ENCODE results near the gene UMODL1.
A peak's percentile ranks its signal among the peaks of the same experiment; 100 is the strongest.
"Not testable (repeated sequence)": the region's sequence is repeated elsewhere in the genome, so short reads cannot be mapped to it uniquely, and the experiment has no call there.

UMODL1 gene

DNA sequence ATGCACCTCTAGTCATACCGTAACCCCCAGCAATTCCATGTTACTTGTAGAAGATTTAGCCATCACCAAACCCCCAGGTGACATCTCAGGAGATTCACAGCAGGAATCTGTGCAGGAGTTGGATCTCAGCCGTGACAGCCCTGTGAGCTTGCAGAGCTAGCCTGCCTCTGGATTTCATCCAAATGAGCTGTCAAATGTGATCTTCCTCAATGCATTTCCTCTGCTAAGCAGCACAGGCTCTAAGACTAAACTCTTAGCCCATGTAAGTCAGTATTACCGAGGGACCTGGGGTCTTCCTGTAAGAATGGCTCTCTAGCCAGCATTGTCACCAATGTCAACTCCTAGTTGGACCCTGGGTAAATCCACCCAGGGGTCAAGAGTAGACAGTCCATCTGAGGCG, 41.7 kb downstream of the UMODL1 start:
- CTCF ChIA-PET: interaction anchor here (0.8 to 1.9 kb wide), 5 partner anchors 9 to 296 kb away, joined by 3 to 6 read pairs (median 5); no protein-coding TSS in a partner anchor

DNA sequence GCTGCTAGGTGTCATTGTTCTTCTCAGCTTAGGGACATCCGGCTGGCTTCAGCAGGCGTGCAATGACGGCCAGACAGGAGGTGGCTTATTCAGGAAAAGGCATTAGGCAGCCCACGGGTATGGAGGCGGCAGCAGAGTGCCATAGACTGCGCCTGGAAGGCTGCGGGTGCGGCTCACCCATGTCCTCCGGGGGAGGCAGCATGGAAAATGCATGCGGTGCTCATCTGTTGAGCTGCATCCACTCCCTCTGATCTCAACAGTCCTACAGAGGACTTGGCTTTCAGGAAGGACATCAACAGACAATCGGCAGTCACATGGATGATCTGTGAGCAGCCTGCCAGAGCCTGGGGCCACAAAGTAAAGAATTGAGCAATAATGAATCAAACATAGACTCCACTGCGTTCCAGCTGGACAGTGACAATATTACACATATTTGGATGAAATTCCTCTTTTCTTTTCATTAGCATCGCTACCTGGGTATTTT, 42.9 kb downstream of the UMODL1 start:
- no peak overlapping the region for H3K4me3 ChIP-seq (ENCODE audit: low read depth, low read length)
- CTCF ChIA-PET: interaction anchor here (0.6 to 1.8 kb wide), 8 partner anchors 12 to 503 kb away, joined by 3 to 5 read pairs (median 3); no protein-coding TSS in a partner anchor
- TF ChIP-seq, protein P1, sequence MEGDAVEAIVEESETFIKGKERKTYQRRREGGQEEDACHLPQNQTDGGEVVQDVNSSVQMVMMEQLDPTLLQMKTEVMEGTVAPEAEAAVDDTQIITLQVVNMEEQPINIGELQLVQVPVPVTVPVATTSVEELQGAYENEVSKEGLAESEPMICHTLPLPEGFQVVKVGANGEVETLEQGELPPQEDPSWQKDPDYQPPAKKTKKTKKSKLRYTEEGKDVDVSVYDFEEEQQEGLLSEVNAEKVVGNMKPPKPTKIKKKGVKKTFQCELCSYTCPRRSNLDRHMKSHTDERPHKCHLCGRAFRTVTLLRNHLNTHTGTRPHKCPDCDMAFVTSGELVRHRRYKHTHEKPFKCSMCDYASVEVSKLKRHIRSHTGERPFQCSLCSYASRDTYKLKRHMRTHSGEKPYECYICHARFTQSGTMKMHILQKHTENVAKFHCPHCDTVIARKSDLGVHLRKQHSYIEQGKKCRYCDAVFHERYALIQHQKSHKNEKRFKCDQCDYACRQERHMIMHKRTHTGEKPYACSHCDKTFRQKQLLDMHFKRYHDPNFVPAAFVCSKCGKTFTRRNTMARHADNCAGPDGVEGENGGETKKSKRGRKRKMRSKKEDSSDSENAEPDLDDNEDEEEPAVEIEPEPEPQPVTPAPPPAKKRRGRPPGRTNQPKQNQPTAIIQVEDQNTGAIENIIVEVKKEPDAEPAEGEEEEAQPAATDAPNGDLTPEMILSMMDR (IDR thresholded peaks at IDR 0.05; ENCODE audit: insufficient read depth, low read length, missing control alignments): no peak
- DNase-seq (ENCODE audit: low read depth, low spot score): no peak
- POLR2A ChIA-PET: no interaction called here

More for the DNA sequence above, 41.7 kb downstream of the UMODL1 start:
- POLR2A ChIA-PET: interaction anchor here (1.1 kb wide), 1 partner anchor 65 kb away, joined by 3 read pairs; no protein-coding TSS in a partner anchor
- DNase-seq (ENCODE audit: low read depth, low spot score): no peak
- TF ChIP-seq, protein P1 (IDR thresholded peaks at IDR 0.05; ENCODE audit: insufficient read depth, low read length, missing control alignments): no peak
- H3K4me3 ChIP-seq (ENCODE audit: low read depth, low read length): no peak overlapping the region

DNA sequence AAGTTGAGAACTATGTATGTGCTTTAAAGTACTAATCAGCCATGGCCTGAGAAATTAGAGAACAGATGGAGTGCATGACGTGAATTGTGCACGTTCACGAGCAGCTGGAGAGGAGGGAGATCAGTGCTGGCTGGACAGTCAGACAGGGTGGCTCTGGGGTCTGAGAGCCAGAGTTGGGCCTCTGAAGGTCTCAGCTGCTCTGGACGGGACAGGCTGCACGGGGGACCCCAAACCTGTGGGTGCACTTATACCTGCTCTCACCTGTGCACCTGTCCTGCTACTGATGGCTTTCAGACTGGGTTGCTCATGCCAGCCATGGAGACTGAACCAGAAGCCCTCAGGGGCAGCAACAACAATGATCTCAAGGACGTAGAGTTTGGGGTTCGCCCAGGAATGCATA, 43.5 kb downstream of the UMODL1 start:
- no peak overlapping the region for H3K4me3 ChIP-seq (ENCODE audit: low read depth, low read length)
- ChIA-PET POLR2A (no interaction called here), CTCF (interaction anchor here (0.6 to 1.8 kb wide), 7 partner anchors 114 to 504 kb away, joined by 3 to 5 read pairs (median 3); no protein-coding TSS in a partner anchor)
- TF ChIP-seq, protein P1 (IDR thresholded peaks at IDR 0.05; ENCODE audit: insufficient read depth, low read length, missing control alignments): no peak
- no peak for DNase-seq (ENCODE audit: low read depth, low spot score)

- ChIA-PET CTCF (interaction anchor here (1.1 to 7.7 kb wide), 10 partner anchors 7 to 832 kb away, joined by 3 to 55 read pairs (median 7); no protein-coding TSS in a partner anchor), POLR2A (no interaction called here)
- TF ChIP-seq, protein P1 (IDR thresholded peaks at IDR 0.05; ENCODE audit: insufficient read depth, low read length, missing control alignments): no peak
- no peak overlapping the region for H3K4me3 ChIP-seq (ENCODE audit: low read depth, low read length)
- DNase-seq (ENCODE audit: low read depth, low spot score): no peak
Observed at GRCh38 chr21:42115136-42115683, 44.1 kb downstream of the UMODL1 start.

GRCh38 chr21:42116551-42116950, 45.4 kb downstream of the UMODL1 start:
- CTCF ChIA-PET: interaction anchor here (0.9 to 7.7 kb wide), 38 partner anchors 9 to 833 kb away, joined by 3 to 55 read pairs (median 8); partner anchors contain the start of genes PRDM15 and ZBTB21
- POLR2A ChIA-PET; H3K4me3 ChIP-seq (ENCODE audit: low read depth, low read length); DNase-seq (ENCODE audit: low read depth, low spot score): not testable (repeated sequence)

DNA sequence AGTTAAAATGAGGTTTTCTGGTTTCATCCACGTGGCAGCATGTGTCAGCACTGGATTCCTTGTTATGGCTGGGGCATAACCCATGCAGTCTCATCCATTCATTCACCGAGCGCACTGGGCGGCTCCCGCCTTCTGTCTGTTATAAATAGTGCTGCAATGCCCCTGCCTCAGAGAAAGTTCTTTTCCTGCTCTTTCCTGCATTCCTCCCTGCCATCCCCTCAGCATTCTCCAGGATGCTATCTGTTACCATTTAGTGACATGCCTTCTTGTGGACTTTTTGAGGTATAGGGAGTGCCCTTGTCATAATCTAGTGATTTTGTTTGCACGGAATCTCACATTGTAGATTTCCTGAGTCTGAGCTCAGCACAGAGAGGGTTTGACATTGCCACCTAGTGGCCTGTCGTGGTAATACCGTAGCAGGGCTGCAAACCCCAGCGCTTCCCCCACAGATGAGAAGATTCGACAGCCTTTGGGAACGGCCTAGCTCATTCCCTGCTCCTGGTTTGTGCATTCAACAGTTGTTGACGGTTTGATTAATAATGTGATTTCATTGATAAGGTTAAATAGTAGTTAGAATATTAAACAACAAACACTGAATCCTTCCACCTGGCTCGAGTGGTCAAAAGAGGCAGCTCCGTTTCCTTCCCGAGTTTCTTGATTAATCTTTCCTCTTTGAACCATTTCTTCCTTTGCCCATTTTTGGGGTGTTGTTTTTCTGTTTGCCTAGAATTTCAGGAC, 46.3 kb downstream of the UMODL1 start:
- POLR2A ChIA-PET: interaction anchor here (0.7 kb wide), 1 partner anchor 69 kb away, joined by 3 read pairs; no protein-coding TSS in a partner anchor
- DNase-seq (ENCODE audit: low read depth, low spot score): no peak
- TF ChIP-seq, protein P1 (IDR thresholded peaks at IDR 0.05; ENCODE audit: insufficient read depth, low read length, missing control alignments): peak; percentile 83
- peak overlapping the region; percentile 32; the same call in 1 of the 2 replicates for H3K4me3 ChIP-seq (ENCODE audit: low read depth, low read length)
- CTCF ChIA-PET: interaction anchor here (0.8 to 7.7 kb wide), 58 partner anchors 9 to 834 kb away, joined by 3 to 55 read pairs (median 6); partner anchors contain the start of gene PRDM15

Measured in AG04449 (cell line).